ENCODE results near the gene SEH1L.

GRCh38 chr18:12946549-12947284, 1.1 kb upstream of the SEH1L start:
- TF ChIP-seq CTCF (IDR thresholded peaks at IDR 0.05) (no peak), POLR2A (IDR thresholded peaks at IDR 0.05) (no peak)

Measured in esophagus squamous epithelium (tissue), 4 donors.